Central memory CD4-positive, alpha-beta T cell (primary cell): ENCODE data around the gene EHF.

Source experiments
- DNase-seq: peaks from one replicate; pipeline ENCODE4 v3.0.0; 2022

Gene EHF

DNA sequence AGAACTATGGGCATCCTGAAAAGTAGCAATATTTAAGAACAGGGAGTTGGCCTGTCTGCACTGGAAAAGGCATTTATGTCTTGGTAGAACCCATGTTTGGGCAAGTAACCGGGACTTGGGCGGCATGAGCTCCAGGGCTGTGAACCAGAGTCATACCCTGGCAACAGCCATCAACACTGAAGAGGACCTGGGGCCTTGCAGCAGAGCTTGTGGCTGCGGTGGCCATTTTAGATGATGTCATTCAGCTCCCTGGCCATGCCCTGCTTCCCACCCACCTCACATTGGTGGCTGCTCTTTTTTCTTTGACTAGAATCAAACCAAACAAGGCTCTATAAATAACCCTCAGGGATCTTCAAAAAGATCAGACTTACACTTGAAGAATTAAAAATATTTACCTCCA lies 26.6 kb downstream of the EHF start:
- no peak for DNase-seq

DNA sequence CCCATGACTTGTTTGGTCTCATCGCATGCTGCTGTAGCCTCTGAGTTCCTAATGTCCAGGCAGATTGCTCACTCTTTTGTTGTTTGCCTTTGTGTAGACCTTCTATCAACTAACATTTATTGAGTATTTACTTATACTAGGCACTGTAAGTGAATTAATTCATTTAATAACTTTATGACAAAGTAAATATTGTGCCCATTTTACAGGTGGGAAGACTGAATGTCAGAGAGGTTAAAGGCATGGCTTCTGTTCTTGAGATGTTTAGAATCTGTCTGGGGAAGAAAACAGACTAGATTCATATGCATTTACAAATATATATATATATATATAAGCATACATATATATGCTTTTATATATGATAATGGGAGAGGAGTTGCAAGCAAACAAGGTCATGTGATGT lies 27.1 kb downstream of the EHF start:
- DNase-seq, result no peak

DNA sequence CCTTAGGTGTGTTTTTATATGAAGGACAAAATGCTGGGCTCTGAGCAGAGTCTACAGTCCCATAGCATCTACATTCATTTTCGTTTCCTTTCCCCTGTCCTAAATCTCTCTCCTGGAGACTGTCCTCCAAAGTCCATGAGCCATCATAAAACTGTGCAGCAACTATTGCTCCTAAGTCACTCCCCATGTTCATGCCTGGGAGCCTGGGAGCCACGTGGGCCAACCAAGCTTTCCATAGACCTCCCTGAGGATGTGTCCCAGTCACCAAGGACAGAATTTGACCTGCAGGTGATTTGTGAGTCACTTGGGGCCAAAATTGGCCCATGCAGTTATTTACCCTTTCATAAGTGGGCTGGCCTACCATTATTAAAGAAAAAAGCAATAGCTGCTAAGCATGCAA lies 28.7 kb downstream of the EHF start:
- DNase-seq, result no peak

DNA sequence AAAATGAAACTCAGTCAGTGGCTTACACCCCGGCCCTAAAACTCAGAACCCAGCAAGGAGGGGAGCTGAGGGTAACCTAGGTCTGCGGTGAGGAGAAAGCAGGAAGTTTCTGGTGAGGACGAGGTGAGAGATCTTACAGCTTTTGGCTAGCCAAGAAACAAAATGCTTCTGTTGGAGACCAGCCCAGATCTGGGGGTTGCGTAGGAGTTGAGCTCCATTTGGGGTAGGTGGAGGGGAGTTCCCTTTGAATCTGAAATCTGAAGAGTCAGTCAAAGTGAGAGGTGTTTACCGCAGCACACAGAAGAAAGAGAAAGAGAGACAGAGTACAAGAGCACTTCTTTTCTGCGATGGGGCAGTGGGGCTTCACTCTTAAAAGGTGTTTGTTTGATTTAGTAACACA lies 29.6 kb downstream of the EHF start:
- DNase-seq, result peak; percentile 87

DNA sequence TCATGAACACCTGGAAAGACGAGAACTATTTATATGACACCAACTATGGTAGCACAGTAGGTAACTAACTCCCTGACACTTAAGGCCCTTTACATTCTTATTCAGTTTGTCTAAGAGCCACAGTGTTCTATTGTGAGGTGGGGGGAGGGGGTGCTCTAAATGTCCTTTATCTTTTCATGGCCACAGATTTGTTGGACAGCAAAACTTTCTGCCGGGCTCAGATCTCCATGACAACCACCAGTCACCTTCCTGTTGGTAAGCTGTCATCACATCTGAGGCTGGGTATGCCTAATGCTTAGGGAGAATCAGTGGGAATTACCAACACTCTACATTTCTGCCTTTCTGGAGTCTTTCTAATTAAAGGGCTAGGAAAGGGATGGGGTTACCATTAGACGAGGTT lies 30.7 kb downstream of the EHF start:
- no peak for DNase-seq

DNA sequence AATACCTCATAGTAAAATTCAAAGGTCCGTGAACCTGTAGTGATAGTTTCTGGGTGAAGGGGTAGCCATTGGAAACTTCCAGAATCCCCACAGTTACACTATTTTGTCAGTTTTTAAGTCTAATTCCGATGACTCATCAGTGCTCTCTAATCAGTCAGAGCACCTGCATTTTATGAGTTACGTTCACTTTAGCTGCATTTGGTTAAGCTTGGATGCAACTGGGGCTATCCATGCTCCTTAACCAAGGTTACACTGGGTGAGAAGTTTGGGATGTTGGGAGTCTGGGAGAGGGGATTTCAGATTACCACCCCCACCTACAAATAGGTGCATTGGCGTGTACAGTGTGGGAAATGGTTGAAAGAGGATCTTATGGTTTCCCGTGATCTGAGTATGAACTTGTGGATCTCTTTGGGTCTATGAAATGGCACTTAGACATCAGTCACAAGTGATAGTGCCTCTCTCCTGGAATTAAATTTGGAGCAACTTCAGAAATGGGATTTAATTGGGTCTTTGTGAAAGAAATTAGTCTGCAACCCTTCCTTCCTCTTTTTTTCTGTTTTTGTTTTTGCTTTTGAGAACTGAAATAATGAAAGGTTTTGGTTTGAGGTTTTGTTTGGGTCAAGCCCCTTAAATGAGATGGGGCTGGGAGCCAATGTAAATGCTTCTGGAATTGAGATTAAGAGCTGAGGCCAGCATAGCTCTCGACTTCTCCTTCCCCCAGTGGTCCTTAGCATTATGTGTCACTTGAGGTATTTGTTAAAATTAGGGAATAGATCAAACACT lies 31.5 kb downstream of the EHF start:
- no peak for DNase-seq

DNA sequence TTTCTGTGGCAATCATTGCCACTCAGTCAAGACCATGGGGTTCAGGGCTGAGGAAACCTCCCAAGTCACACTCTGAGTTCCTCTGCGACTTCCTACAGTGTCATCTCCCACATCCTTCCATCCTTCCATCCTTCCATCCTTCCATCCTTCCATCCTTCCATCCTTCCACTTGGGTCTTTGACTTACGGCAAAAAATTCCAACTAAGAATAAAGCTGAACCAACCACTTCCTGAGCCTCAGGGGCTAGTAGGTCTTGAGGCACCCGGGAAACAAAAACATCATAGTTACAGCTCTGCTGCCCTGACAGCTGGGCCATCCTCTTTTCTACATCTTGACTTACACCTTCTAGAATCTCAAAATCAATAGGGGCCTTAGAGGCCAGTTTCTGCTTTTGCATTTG lies 32.1 kb downstream of the EHF start:
- DNase-seq, result no peak

DNA sequence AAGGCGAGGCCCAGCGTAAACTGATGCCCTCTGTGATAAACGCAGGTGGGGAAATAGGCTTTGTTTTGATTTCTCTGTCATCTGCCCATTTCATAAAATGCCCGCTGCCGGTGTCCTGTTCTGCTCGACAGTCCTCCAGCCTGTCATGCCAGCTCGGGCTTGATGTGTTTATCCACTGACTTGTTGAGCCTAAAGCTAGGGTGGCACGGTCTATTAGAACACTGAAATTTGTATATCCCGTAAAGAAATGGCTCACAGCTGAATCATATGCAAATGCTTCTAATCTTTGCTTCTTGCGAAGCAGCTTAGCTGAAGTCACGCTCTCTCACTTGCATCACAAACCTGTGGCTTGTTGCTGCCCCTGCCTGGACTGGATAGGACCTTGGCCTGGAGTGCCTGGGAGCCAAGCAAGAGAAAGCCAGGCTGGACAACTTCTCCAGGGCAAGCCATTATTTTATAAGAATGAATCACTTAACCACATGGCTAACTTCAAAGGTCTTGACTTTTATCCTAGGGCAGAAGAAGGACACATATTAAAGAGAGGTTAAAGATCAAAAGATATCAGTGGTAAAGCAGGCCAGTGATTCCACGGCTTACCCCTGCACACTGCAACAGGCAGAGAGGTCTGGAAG lies 33.1 kb downstream of the EHF start:
- DNase-seq, result no peak

DNA sequence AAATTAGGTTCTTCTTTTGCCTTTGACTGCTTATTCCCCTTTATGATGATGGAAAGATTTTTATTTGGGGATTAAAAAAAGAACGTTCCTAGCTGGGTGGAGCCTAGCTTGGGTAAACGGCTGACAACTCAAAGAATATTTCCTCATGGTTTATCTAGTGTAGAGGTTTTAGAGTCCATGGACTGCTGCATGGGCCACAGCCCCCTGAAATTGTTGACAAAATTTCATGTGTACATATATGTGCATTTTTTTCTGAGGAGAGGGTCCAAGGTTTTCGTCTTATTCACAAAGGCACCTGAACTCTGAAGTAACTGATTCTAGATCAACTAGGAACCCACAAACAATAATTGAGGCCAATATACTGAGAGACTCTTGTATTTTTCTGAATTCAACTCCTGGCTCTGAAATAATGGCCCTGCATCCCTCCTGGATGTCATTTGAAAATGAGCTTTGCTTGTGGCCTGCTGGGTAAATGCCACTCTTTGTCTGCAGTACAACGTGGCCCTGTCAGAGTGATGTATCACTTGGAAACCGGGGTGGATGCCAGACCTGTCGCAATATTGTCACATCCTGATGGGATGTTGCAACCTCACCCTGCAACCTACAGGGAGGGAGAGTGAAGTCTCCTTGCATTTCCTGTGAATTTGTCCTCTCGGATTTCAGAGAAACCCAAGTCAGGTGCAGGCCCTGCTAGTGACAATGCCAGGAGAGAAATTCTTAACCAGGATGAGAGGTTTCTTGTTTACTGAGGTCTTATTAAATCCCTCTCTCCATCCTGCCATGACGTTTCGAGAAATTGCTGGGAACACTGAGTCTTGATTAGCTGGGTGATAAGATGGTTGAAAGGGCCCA lies 33.8 kb downstream of the EHF start:
- DNase-seq, result no peak

DNA sequence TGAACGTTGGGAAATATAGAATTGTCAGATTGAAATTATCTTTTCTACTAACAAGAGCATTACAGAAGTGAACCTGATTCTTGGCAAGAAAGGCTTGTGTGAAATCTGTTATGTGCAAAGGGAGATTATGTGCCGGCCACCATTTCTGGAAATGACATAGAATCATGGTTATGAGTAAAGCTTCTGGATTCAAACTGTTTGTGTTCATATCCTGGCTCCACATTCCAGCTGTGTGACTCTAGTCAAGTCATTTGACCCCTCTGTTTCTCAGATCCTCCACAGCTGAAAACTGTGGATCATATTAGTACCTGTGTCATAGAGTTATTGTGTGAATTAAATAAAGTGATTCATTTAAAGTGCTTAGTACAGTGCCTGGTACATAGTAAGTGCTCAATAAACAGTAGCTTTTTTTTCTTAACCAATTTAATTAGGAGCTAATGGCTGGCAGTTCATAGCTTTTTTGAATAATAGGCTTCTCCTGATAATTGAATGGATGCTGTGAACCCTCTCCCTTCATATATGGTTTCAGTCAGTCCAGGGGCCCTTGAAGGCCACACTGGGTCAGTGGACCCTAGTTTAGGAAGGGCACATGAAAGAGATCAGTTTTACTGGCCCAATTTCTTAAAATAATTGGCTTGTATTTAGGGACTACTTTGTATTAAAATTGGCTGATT lies 34.6 kb downstream of the EHF start:
- DNase-seq, result no peak

DNA sequence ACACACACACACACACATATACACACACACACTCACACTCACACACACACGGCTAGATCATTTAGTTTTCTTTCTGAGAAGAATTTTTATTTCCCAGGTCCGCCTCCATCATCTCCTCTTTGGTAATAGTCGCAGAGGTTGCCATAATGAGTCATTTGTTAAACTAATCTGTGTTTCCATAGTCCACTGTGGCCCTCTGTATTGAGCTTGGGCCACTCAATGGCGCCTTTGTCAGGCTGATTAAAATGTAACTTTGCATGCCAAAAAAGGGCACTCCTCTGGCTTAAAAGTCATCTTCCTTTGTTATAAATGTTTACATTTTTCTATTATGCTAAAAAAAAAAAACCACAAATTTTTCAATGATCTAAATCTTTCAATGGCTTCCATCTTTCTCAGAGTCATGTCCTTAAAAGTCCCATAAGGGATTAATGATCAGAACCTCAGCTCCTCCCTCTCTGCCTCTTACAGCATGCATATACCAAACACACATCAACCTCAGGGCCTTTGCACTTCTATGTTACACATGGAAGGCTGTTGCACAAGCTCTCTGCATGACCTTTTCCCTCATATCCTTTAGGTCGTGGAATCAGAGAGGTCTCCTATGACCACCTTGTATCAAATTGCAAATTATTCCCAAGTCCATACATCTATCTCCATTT lies 35.3 kb downstream of the EHF start:
- DNase-seq, result no peak

DNA sequence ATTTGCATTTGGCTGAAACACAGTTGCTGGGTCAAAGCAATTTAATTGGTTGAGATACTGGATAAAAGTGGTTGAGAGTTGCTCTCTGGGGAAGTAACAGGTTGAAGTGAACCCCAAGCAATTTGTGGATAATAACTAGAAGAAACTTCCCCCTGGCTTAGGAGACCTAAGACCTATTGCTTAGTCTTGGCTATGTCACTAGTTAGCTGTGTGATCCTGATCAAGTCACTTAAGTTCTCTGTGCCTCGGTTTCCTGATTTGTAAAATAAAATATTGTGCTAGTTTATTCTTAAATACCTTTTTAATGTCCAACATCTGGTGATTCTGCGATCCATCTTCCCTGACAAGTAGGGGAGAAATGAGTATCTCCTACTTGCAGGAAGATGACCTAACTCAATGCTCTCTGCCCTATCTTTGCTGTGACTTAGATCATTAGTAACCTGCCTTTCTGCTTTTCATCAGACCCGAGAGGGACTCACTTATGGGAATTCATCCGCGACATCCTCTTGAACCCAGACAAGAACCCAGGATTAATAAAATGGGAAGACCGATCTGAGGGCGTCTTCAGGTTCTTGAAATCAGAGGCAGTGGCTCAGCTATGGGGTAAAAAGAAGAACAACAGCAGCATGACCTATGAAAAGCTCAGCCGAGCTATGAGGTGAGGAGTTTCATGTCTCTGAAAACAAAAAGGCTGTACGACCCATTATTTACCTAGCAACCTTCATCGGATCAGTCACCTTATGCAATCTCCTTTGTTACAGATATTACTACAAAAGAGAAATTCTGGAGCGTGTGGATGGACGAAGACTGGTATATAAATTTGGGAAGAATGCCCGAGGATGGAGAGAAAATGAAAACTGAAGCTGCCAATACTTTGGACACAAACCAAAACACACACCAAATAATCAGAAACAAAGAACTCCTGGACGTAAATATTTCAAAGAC lies 37.5 kb downstream of the EHF start:
- DNase-seq, result no peak

DNA sequence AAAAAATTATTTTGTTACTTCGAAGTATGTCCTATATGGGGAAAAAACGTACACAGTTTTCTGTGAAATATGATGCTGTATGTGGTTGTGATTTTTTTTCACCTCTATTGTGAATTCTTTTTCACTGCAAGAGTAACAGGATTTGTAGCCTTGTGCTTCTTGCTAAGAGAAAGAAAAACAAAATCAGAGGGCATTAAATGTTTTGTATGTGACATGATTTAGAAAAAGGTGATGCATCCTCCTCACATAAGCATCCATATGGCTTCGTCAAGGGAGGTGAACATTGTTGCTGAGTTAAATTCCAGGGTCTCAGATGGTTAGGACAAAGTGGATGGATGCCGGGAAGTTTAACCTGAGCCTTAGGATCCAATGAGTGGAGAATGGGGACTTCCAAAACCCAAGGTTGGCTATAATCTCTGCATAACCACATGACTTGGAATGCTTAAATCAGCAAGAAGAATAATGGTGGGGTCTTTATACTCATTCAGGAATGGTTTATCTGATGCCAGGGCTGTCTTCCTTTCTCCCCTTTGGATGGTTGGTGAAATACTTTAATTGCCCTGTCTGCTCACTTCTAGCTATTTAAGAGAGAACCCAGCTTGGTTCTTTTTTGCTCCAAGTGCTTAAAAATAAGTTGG lies 38.3 kb downstream of the EHF start:
- DNase-seq, result no peak

DNA sequence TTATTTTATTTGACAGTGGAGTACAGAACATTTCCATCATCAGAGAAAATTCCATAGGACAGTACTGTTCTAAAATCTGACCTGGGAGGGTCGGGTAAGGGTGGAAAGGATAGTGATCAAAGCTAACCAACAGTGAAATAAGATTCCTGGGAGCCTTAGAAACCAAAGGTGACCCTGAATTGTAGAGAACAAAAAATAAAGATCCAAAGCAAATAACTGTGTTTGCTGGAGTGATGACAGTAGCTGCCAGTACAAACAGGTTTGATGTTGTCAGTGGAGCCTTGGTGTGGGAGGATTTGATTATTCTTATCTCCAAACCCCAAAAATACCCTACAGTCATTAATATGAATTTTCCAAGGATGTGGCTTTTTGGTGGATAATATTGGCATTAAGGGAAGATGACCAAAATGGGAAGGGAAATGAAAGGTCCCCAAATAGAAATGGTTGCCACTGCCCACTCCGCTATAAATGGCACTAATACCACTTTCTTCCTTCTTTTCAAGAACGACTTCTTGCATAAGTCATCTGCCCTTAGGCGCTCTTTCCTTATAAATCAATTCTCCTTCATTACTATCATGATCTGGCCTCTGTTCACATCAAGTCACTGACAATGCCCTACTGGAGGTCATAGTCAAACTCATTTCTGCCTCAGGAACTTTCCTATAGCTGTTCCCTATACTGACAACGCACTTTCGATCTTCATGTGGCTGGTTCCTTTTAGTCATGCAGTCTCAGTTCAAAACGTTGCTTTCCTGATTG lies 44.4 kb downstream of the EHF start:
- DNase-seq, result no peak

DNA sequence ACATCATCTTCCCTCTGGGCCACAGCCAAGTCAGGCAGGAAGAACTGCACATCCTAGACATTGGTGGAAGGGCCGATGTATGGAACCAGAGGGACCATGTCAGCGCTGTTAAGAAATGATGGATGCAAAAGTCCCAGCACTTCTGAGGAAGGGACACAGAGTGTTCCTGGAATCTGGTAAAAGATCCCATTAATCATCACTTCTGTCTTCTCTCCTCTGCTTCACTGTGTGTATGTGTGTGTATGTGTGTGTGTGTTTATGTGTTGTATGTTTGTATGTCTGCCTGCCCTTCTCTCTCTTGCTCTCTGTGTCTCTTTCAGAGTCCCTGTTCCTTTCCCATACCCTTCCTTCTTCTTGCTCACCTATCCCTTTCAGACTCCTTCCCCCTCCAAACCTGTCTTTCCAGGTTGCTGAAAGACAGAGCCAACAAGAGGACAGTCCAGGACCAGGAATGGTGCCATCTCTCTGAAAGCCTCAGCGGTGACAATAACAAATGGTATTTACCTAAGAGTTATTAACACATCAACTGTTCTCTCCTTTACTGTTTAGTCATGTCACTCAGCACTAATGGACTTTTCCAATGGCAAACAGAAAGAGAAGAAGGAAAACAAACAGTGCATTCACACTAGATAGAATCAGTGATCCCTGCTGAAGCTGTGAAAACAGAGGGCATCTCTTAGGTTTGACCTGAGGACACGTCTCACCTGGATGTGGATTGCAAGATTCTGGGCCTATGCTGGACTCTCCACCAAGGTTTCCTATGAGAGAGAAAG lies 47.1 kb downstream of the EHF start:
- no peak for DNase-seq

DNA sequence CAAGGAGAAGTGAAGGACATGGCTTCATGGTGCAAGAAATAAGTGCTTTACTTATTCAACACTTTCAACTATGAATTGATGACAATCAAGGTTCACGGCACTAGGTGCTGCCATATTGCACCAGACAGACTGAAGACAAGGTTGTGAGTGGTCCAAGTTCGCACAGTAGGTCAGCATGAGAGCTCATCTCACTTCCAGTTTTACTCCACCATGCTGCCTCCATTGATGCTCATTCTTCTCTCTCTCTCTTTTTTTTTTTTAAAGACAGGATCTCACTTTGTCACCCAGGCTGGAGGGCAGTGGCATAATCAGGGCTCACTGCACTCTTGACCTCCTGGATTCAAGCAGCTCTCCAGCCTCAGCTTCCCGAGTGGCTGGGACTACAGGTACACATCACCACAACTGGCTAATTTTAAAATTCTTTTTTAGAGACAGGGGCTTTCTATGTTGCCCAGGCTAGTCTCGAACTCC lies 47.7 kb downstream of the EHF start:
- no peak for DNase-seq

DNA sequence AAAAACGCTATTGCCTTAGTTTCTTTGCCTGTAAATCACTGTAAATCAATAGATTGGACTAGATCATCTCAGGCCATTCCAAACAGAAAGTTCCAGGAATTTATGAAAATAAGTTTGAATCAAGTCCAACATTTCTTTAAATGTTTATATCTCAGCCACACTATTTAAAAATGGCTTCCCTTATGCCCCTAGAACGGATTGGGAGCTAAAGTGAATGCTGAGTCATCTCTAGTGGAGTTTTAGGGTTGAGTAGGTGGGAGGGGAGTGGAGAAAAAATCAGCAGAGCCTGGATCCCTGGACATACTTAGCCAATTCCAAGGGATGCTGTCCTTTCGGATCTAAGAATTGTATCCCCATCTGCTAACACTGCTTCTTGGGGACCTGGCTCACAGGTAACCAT lies 48.6 kb downstream of the EHF start:
- no peak for DNase-seq

DNA sequence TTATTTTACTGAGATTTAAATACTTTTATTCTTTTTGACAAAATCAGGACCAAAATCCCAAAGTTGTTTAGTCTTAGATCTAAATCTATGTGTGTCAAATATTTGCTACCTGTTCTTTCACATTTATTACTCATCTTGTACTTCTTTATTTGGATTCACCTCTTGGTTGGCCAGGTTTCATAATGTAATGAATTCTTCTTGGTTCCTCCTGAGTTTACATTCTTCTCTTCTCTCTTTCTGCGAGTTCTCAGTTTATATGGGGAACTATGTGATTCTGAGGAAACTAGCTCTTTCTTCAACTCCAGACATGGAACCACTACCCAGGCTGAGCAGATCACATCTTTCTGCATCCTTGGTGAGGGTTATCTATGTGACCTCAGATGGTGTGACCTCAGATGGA lies 50.2 kb downstream of the EHF start:
- DNase-seq, result no peak

DNA sequence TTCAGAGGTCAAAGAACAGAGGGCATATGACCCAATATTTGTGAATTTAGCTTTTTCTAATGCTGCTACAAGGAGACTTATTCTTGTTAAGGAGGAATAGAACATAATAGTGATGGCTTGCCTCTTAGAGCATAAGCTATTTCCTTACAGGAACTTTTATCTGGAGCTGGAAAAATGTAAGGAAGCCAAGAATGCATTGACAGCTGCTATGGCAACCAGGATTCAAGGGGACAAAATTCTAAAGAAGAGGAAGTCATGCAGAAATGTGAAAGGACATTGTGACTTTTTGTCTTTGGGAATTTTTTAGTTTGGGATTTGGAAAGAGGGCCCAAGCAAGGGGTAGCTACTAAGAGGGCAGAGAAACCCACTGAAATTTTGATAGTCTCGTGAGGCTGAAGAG lies 51.1 kb downstream of the EHF start:
- no peak for DNase-seq
